ENCODE results near the gene ACIN1. TPM values are rescaled to one million over a fixed set of nuclear protein-coding genes. Genes with fewer than 3 reads are reported as not detected.

ACIN1 gene
- total and polyA plus RNA-seq, 2 of the 13 experiments (the other 11 are each of a cell fraction or from before 2014, with no cell fraction given), result 165 to 183 TPM

DNA sequence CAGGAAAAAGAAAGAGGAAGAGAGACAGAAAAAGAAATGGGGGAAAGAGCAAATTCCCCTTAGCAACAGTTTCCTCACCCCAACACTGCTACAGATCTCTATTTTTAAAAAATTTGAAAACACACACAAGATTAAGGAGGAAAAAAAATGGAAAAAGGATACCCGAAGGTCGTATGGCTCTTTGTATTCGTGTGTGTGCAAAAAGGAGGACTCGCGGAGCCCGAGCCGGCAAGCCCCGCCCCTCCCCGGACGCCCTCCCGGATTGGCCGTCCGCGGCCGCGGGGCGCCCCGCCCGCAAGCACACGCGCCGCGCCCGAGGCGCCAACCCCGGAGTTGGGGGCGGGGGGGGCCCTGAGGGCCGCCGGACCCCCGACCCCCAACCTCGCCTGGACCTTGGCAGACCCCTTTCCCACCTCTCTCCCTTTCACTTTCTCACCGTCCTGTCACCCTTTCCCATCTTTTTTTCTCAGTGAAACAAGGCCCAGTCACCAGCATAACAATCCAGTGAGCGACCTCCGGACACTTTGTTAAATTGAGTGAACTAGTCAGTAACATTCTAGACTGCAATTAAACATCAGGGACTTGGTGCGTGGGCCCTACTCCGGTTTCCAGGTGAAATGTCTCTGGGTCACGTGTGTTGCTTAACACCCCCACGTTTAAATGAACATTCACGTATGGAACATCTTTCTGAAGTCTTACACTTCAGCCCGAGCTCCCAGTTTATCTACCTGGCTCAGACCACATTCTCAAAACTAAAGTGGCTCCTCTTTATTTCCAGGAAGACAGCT, 84.8 kb downstream of the ACIN1 start, which contains the start of gene C14orf93 (continued):
- peak; percentile 77 for TF ChIP-seq ZNF274 (CRISPR knock-in tag; IDR thresholded peaks at IDR 0.05)
- TF ChIP-seq SIX4 (CRISPR knock-in tag; IDR thresholded peaks at IDR 0.05), result no peak
- no peak for TF ChIP-seq ZFP37 (CRISPR knock-in tag; IDR thresholded peaks at IDR 0.05; ENCODE audit: borderline replicate concordance)
- 0 out of 2 replicates have a peak, but pooled peaks have one; percentile 40 for TF ChIP-seq ZNF546 (CRISPR knock-in tag; conservative IDR thresholded peaks at IDR 0.05)
- peak; percentile 54; the same call in 1 of the 2 replicates for TF ChIP-seq KAT8 (CRISPR knock-in tag; IDR thresholded peaks at IDR 0.05)
- TF ChIP-seq ZNF567 (CRISPR knock-in tag; IDR thresholded peaks at IDR 0.05; ENCODE audit: borderline replicate concordance), result no peak
- 0 out of 2 replicates have a peak, but pooled peaks have one; percentile 56 for TF ChIP-seq ZSCAN29 (CRISPR knock-in tag; conservative IDR thresholded peaks at IDR 0.05)
- TF ChIP-seq ZNF484 (CRISPR knock-in tag; IDR thresholded peaks at IDR 0.05; ENCODE audit: borderline replicate concordance, low read depth), result 0 out of 2 replicates have a peak, but pooled peaks have one; percentile 64
- TF ChIP-seq KMT2A (CRISPR knock-in tag; IDR thresholded peaks at IDR 0.05), result peak; percentile 54; the same call in 1 of the 2 replicates
- no peak for TF ChIP-seq TRIM24 (CRISPR knock-in tag; IDR thresholded peaks at IDR 0.05)
- TF ChIP-seq MTF1 (CRISPR knock-in tag; IDR thresholded peaks at IDR 0.05), result no peak
- TF ChIP-seq TCF12 (IDR thresholded peaks at IDR 0.05), result no peak
- TF ChIP-seq TCF12 (CRISPR knock-in tag; IDR thresholded peaks at IDR 0.05), result 0 out of 2 replicates have a peak, but pooled peaks have one; percentile 77
- TF ChIP-seq RBM39 (IDR thresholded peaks at IDR 0.05; ENCODE audit: low read depth, low read length, poor library complexity, severe bottlenecking), result peak; percentile 30
- peak; percentile 46; the same call in 1 of the 2 replicates for TF ChIP-seq PPARG (CRISPR knock-in tag; conservative IDR thresholded peaks at IDR 0.05)
- peak; percentile 66 for TF ChIP-seq TAF1 (CRISPR knock-in tag; IDR thresholded peaks at IDR 0.05)
- TF ChIP-seq, protein P1, sequence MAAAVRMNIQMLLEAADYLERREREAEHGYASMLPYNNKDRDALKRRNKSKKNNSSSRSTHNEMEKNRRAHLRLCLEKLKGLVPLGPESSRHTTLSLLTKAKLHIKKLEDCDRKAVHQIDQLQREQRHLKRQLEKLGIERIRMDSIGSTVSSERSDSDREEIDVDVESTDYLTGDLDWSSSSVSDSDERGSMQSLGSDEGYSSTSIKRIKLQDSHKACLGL (CRISPR knock-in tag; IDR thresholded peaks at IDR 0.05), result peak; percentile 50; the same call in 1 of the 2 replicates
- no peak for TF ChIP-seq MAFG (CRISPR knock-in tag; IDR thresholded peaks at IDR 0.05)
- TF ChIP-seq ZBTB42 (CRISPR knock-in tag; IDR thresholded peaks at IDR 0.05), result 0 out of 2 replicates have a peak, but pooled peaks have one; percentile 54
- no peak for TF ChIP-seq ZNF614 (CRISPR knock-in tag; IDR thresholded peaks at IDR 0.05; ENCODE audit: borderline replicate concordance)
- TF ChIP-seq, protein P2, sequence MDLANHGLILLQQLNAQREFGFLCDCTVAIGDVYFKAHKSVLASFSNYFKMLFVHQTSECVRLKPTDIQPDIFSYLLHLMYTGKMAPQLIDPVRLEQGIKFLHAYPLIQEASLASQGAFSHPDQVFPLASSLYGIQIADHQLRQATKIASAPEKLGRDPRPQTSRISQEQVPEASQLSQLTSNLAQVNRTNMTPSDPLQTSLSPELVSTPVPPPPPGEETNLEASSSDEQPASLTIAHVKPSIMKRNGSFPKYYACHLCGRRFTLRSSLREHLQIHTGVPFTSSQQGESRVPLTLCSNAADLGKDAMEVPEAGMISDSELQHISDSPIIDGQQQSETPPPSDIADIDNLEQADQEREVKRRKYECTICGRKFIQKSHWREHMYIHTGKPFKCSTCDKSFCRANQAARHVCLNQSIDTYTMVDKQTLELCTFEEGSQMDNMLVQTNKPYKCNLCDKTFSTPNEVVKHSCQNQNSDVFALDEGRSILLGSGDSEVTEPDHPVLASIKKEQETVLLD (CRISPR knock-in tag; IDR thresholded peaks at IDR 0.05; ENCODE audit: low read depth), result no peak
- no peak for TF ChIP-seq SMC3 (IDR thresholded peaks at IDR 0.05; ENCODE audit: low read length)
- TF ChIP-seq ELF3 (CRISPR knock-in tag; IDR thresholded peaks at IDR 0.05), result peak; percentile 71
- peak; percentile 74; the same call in 1 of the 2 replicates for TF ChIP-seq GATAD2A (CRISPR knock-in tag; IDR thresholded peaks at IDR 0.05)
- TF ChIP-seq, protein P3, sequence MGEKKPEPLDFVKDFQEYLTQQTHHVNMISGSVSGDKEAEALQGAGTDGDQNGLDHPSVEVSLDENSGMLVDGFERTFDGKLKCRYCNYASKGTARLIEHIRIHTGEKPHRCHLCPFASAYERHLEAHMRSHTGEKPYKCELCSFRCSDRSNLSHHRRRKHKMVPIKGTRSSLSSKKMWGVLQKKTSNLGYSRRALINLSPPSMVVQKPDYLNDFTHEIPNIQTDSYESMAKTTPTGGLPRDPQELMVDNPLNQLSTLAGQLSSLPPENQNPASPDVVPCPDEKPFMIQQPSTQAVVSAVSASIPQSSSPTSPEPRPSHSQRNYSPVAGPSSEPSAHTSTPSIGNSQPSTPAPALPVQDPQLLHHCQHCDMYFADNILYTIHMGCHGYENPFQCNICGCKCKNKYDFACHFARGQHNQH (CRISPR knock-in tag; IDR thresholded peaks at IDR 0.05), result peak; percentile 24; the same call in 1 of the 2 replicates
- no peak for TF ChIP-seq LCORL (IDR thresholded peaks at IDR 0.05)
- peak; percentile 57; the same call in 1 of the 2 replicates for TF ChIP-seq LCORL (CRISPR knock-in tag; IDR thresholded peaks at IDR 0.05)
- TF ChIP-seq ZNF260 (CRISPR knock-in tag; IDR thresholded peaks at IDR 0.05; ENCODE audit: borderline replicate concordance, low read depth), result no peak
- TF ChIP-seq ZFY (CRISPR knock-in tag; IDR thresholded peaks at IDR 0.05), result peak; percentile 81
- TF ChIP-seq SALL2 (CRISPR knock-in tag; IDR thresholded peaks at IDR 0.05), result peak; percentile 52; the same call in 1 of the 2 replicates

Measured in HepG2 (cell line).